Trophoblast cell (in vitro differentiated cells and primary cell): ENCODE data around the gene MIB2.
A peak's percentile ranks its signal among the peaks of the same experiment; 100 is the strongest.

Experiments used
- DNase-seq, 2 donors: peaks; one replicate each; pipeline ENCODE4 v3.0.0-alpha.2; 2016
- H2AFZ ChIP-seq: 2 replicates; pipeline ENCODE4 v1.6.1; 2013; ENCODE audit warnings: low read length, moderate library complexity, mild to moderate bottlenecking; ENCODE audit not compliant: insufficient read depth, poor library complexity
- H2AK5ac ChIP-seq: 2 replicates; pipeline ENCODE4 v1.6.1; 2013; ENCODE audit warnings: mild to moderate bottlenecking, low read length
- H2BK120ac ChIP-seq: 2 replicates; pipeline ENCODE4 v1.6.1; 2013; ENCODE audit warnings: low read length, mild to moderate bottlenecking, moderate library complexity; ENCODE audit not compliant: insufficient read depth, poor library complexity
- H2BK12ac ChIP-seq: 2 replicates; pipeline ENCODE4 v1.6.1; 2013; ENCODE audit warnings: mild to moderate bottlenecking, low read length, moderate library complexity
- H2BK5ac ChIP-seq: 2 replicates; pipeline ENCODE4 v1.6.1; 2013; ENCODE audit warnings: low read length, low read depth, moderate library complexity, mild to moderate bottlenecking; ENCODE audit not compliant: poor library complexity
- H3K14ac ChIP-seq: 2 replicates; pipeline ENCODE4 v1.6.1; 2013; ENCODE audit warnings: mild to moderate bottlenecking, low read length
- H3K18ac ChIP-seq: 2 replicates; pipeline ENCODE4 v1.6.1; 2013; ENCODE audit warnings: mild to moderate bottlenecking, low read length
- H3K23ac ChIP-seq: 2 replicates; pipeline ENCODE4 v1.6.1; 2013; ENCODE audit warnings: low read length
- H3K27ac ChIP-seq: 2 replicates; pipeline ENCODE4 v1.5.1; 2013; ENCODE audit warnings: low read depth, mild to moderate bottlenecking, inconsistent platforms, low read length, moderate library complexity
- H3K27me3 ChIP-seq: 2 replicates; pipeline ENCODE4 v1.6.1; 2013; ENCODE audit warnings: inconsistent platforms, mild to moderate bottlenecking, low read length, moderate library complexity; ENCODE audit not compliant: insufficient read depth
- H3K36me3 ChIP-seq, 2 experiments: 1 replicate in 1 of 2; 2 replicates in 1 of 2; pipeline ENCODE4 v1.6.1; 2013; ENCODE audit warnings: low read length in 2 of 2, mild to moderate bottlenecking in 2 of 2, moderate library complexity in 1 of 2; ENCODE audit not compliant: insufficient read depth in 2 of 2, control insufficient read depth in 1 of 2
- H3K4ac ChIP-seq: 2 replicates; pipeline ENCODE4 v1.6.1; 2013; ENCODE audit warnings: low read depth, mild to moderate bottlenecking, low read length, moderate library complexity
- H3K4me1 ChIP-seq, 2 experiments: 1 replicate in 1 of 2; 2 replicates in 1 of 2; pipeline ENCODE4 v1.6.1; 2013; ENCODE audit warnings: low read length in 2 of 2, mild to moderate bottlenecking in 2 of 2, moderate library complexity in 1 of 2; ENCODE audit not compliant: insufficient read depth in 2 of 2, control insufficient read depth in 1 of 2
- H3K4me2 ChIP-seq: 2 replicates; pipeline ENCODE4 v1.6.1; 2013; ENCODE audit warnings: inconsistent platforms, mild to moderate bottlenecking, low read length, moderate library complexity
- H3K4me3 ChIP-seq: 2 replicates; pipeline ENCODE4 v1.5.1; 2013; ENCODE audit warnings: mild to moderate bottlenecking, low read depth, low read length, inconsistent platforms
- H3K79me1 ChIP-seq: one replicate; pipeline ENCODE4 v1.6.1; 2013; ENCODE audit warnings: low read length
- H3K79me2 ChIP-seq: 2 replicates; pipeline ENCODE4 v1.6.1; 2013; ENCODE audit warnings: low read length, mild to moderate bottlenecking; ENCODE audit not compliant: control insufficient read depth, insufficient read depth, poor library complexity
- H3K9ac ChIP-seq: 2 replicates; pipeline ENCODE4 v1.6.1; 2013; ENCODE audit warnings: mild to moderate bottlenecking, low read length
- H3K9me3 ChIP-seq: 2 replicates; pipeline ENCODE4 v1.6.1; 2013; ENCODE audit warnings: low read depth, mild to moderate bottlenecking, control low read depth, inconsistent platforms, low read length; ENCODE audit not compliant: insufficient read depth
- H4K12ac ChIP-seq: 2 replicates; pipeline ENCODE4 v1.6.1; 2013; ENCODE audit warnings: low read depth, mild to moderate bottlenecking, low read length, moderate library complexity
- H4K8ac ChIP-seq: 2 replicates; pipeline ENCODE4 v1.6.1; 2013; ENCODE audit warnings: low read depth, mild to moderate bottlenecking, low read length, moderate library complexity
- H4K91ac ChIP-seq: one replicate; pipeline ENCODE4 v1.6.1; 2013; ENCODE audit warnings: low read depth, mild to moderate bottlenecking, low read length, moderate library complexity
- WGBS: extraction: QIAGEN DNeasy Blood & Tissue Kit; methylation state at CpG from one replicate; pipeline ENCODE4 v1.1.7; 2013; ENCODE audit warnings: missing lambda C conversion rate; ENCODE audit not compliant: insufficient read length, insufficient coverage; ENCODE audit errors: extremely low coverage; 5-methylcytosine and 5-hydroxymethylcytosine counted together

The MIB2 gene

DNA sequence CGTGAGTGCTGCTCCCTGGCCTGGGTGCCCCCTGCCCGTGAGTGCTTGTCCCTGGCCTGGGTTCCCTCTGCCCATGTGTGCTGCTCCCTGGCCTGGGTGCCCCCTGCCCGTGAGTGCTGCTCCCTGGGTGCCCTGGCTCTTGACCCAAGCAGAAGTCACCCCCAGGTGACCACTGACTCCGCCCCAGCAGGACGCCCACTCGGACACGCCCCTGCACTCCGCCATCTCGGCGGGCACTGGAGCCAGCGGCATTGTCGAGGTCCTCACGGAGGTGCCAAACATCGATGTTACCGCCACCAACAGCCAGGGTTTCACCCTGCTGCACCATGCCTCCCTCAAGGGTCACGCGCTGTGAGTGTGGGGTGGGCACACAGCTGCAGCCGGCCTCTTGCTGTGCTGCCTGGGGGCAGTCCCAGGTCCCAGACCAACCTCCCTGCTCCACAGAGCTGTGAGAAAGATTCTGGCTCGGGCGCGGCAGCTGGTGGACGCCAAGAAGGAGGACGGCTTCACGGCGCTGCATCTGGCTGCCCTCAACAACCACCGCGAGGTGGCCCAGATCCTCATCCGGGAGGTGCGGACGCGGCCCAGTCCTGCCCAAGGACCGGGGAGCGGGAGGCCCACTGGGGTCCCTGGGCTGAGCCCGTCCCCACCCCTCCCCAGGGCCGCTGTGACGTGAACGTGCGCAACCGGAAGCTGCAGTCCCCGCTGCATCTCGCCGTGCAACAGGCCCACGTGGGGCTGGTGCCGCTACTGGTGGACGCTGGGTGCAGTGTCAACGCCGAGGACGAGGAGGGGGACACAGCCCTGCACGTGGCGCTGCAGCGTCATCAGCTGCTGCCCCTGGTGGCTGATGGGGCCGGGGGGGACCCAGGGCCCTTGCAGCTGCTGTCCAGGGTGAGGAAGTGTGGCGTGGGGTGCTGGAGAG is 12.8 kb downstream of the MIB2 start:
- Histone ChIP-seq H3K27ac (no peak overlapping the region), H2BK5ac (no peak overlapping the region), H3K18ac (no peak overlapping the region), H3K27me3 (peaks cover 26% of the 10 kb centered on the region), H3K79me1 (peaks cover 4% of the 10 kb centered on the region), H4K91ac (no peak overlapping the region), H2AFZ (no peak overlapping the region), H3K9ac (no peak overlapping the region), H3K4me1 (peaks cover 4 to 14% of the 10 kb centered on the region in 2 experiments), H3K79me2 (no peaks in the 10 kb centered on the region), H3K23ac (no peak overlapping the region), H3K14ac (no peak overlapping the region), H3K36me3 (peaks cover 22 to 32% of the 10 kb centered on the region in 2 experiments), H2BK12ac (no peak overlapping the region), H2BK120ac (no peak overlapping the region), H2AK5ac (no peak overlapping the region), H3K4me3 (no peak overlapping the region), H4K8ac (no peak overlapping the region), H4K12ac (no peak overlapping the region), H3K4me2 (no peak overlapping the region), H3K9me3 (peaks cover 10% of the 10 kb centered on the region), H3K4ac (no peak overlapping the region)
- DNase-seq: no peak
- whole genome bisulfite sequencing: no CpG with 5 or more reads among the region's 53 CpGs

GRCh38 chr1:1628754-1629429 is 13.6 kb downstream of the MIB2 start:
- no peak overlapping the region for H4K8ac ChIP-seq
- H2BK5ac ChIP-seq: no peak overlapping the region
- no peak overlapping the region for H2AK5ac ChIP-seq
- no peak overlapping the region for H2BK120ac ChIP-seq
- no peak overlapping the region for H3K18ac ChIP-seq
- peaks cover 4 to 14% of the 10 kb centered on the region in 2 experiments for H3K4me1 ChIP-seq
- H4K12ac ChIP-seq: no peak overlapping the region
- DNase-seq: no peak
- H3K79me1 ChIP-seq: peaks cover 4% of the 10 kb centered on the region
- H3K4ac ChIP-seq: no peak overlapping the region
- H3K9me3 ChIP-seq: peaks cover 10% of the 10 kb centered on the region
- no peaks in the 10 kb centered on the region for H3K79me2 ChIP-seq
- no peak overlapping the region for H2AFZ ChIP-seq
- no peak overlapping the region for H3K27ac ChIP-seq
- peaks cover 26% of the 10 kb centered on the region for H3K27me3 ChIP-seq
- peak overlapping the region; percentile 13 for H3K4me2 ChIP-seq
- H3K4me3 ChIP-seq: no peak overlapping the region
- H3K9ac ChIP-seq: no peak overlapping the region
- H2BK12ac ChIP-seq: no peak overlapping the region
- H3K14ac ChIP-seq: no peak overlapping the region
- no peak overlapping the region for H3K23ac ChIP-seq
- no CpG with 5 or more reads among the region's 53 CpGs for WGBS
- H4K91ac ChIP-seq: no peak overlapping the region
- peaks cover 19 to 29% of the 10 kb centered on the region in 2 experiments for H3K36me3 ChIP-seq

GRCh38 chr1:1629430-1630190 is 14.3 kb downstream of the MIB2 start:
- Histone ChIP-seq H3K79me1 (peaks cover 4% of the 10 kb centered on the region), H2BK5ac (no peak overlapping the region), H2AFZ (no peak overlapping the region), H3K14ac (no peak overlapping the region), H3K23ac (no peak overlapping the region), H3K4me3 (peak overlapping the region; percentile 14), H3K18ac (no peak overlapping the region), H4K91ac (no peak overlapping the region), H2BK12ac (no peak overlapping the region), H3K36me3 (peaks cover 16 to 28% of the 10 kb centered on the region in 2 experiments), H3K27ac (no peak overlapping the region), H2AK5ac (no peak overlapping the region), H2BK120ac (no peak overlapping the region), H4K8ac (no peak overlapping the region), H4K12ac (no peak overlapping the region), H3K27me3 (peaks cover 26% of the 10 kb centered on the region), H3K4me1 (peaks cover 4 to 14% of the 10 kb centered on the region in 2 experiments), H3K9ac (no peak overlapping the region), H3K79me2 (no peaks in the 10 kb centered on the region), H3K4me2 (no peak overlapping the region), H3K9me3 (peaks cover 10% of the 10 kb centered on the region), H3K4ac (no peak overlapping the region)
- DNase-seq: no peak
- WGBS: no CpG with 5 or more reads among the region's 48 CpGs

GRCh38 chr1:1630191-1630964 is 15.1 kb downstream of the MIB2 start:
- Histone ChIP-seq H4K8ac (no peak overlapping the region), H3K4me3 (no peak overlapping the region), H2BK120ac (no peak overlapping the region), H2BK12ac (no peak overlapping the region), H3K4me2 (no peak overlapping the region), H3K14ac (no peak overlapping the region), H3K27ac (no peak overlapping the region), H3K27me3 (peaks cover 26% of the 10 kb centered on the region), H3K4me1 (peaks cover 4 to 14% of the 10 kb centered on the region in 2 experiments), H3K23ac (no peak overlapping the region), H2AK5ac (no peak overlapping the region), H2AFZ (no peak overlapping the region), H3K79me2 (no peaks in the 10 kb centered on the region), H3K9me3 (peaks cover 10% of the 10 kb centered on the region), H2BK5ac (no peak overlapping the region), H4K12ac (no peak overlapping the region), H3K18ac (no peak overlapping the region), H3K36me3 (peaks cover 16 to 22% of the 10 kb centered on the region in 2 experiments), H4K91ac (no peak overlapping the region), H3K9ac (no peak overlapping the region), H3K4ac (no peak overlapping the region), H3K79me1 (peaks cover 4% of the 10 kb centered on the region)
- no CpG with 5 or more reads among the region's 81 CpGs for WGBS
- peak; percentile 84 to 87 for DNase-seq
